D721Med (cell line): ENCODE measurements around the gene LZTR1.
"Not testable (repeated sequence)": the region's sequence is repeated elsewhere in the genome, so short reads cannot be mapped to it uniquely, and the experiment has no call there.

Source experiments
- DNase-seq: peaks from one replicate; pipeline ENCODE4 v3.0.0; 2011; ENCODE audit warnings: low spot score; ENCODE audit not compliant: insufficient read length
- FAIRE-seq: peaks from 2 replicates; lab custom pipeline; 2011; peaks lifted over from hg19 to GRCh38; lab: Jason Lieb, UNC
- TF ChIP-seq, protein P1 (sequence below): IDR thresholded peaks from 2 replicates; pipeline ENCODE4 v1.5.1; 2012; ENCODE audit warnings: mild to moderate bottlenecking, control low read depth; ENCODE audit not compliant: insufficient read depth; ENCODE audit errors: missing control alignments

The LZTR1 gene

DNA sequence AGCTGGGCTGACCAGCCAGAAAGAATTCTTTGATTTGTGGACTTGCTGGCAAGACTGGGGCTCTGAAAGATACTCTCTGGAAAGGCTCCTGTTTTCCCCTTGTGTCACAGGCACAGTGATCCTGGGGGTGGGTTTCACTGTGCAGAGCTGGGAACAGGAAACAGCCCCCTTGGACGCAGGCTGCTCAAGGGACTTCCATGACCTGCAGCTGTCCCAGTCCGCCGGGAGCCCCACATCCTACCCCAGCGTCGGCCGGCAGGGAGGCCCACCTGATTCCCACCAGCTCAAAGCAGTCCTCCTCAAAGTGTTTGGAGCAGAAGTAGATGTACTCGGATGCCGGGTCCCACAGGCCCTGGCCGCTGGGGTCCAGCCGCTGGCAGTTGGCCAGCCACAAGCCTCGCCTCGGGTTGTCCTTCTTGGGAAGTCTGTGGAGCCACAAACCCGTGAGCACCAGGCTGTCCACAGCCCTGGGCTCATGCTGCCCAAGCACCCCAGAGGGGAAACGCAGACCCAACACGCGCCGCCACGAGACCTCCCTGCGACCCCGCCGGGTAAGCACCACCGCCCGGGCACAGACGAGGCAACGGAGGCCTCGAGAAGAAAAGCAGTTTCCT, 19.0 kb downstream of the LZTR1 start:
- FAIRE-seq (no peak), DNase-seq (no peak)
- TF ChIP-seq, protein P1, sequence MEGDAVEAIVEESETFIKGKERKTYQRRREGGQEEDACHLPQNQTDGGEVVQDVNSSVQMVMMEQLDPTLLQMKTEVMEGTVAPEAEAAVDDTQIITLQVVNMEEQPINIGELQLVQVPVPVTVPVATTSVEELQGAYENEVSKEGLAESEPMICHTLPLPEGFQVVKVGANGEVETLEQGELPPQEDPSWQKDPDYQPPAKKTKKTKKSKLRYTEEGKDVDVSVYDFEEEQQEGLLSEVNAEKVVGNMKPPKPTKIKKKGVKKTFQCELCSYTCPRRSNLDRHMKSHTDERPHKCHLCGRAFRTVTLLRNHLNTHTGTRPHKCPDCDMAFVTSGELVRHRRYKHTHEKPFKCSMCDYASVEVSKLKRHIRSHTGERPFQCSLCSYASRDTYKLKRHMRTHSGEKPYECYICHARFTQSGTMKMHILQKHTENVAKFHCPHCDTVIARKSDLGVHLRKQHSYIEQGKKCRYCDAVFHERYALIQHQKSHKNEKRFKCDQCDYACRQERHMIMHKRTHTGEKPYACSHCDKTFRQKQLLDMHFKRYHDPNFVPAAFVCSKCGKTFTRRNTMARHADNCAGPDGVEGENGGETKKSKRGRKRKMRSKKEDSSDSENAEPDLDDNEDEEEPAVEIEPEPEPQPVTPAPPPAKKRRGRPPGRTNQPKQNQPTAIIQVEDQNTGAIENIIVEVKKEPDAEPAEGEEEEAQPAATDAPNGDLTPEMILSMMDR = no peak

DNA sequence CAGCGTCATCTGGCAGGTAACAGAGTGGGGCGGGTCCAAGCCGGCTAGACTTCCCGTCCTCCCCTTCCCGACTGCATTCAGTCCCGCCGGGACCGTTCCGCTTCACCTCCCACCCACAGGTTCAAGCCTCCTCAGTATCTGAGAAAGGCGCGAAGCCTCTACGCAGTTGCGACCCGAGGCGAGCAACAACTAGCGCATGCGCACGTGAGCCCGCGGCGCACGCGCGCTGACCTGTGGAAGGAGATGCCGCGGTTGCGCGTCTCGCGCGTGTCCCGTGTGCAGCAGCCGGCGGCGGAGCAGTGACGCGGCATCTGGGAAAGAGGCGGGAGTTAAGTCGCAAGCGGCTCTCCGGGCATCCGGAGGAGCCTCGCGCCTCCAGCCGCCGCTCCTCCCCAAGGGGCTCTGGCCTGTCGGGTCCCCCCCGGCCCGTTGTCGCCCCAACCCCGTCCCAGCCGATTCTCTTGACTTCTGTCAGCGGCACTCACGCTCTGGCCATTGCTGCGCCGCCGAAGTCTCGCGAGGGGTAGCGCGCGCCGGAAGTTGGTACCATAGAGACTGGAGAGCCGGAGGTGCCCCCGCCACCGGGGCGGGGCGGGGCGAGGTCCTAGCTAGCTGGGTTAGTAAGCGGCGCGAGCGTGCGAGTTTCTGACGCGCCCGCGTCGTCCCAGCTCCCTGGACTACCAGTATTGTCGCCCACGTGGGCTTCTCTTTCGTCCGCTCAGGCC, 19.7 kb downstream of the LZTR1 start, which contains the start of gene THAP7:
Gene THAP7, minus strand, starts transcription at position 518 of the 725 bp plus-strand sequence. Its CDS starts 207 bp downstream, at position 311.
- TF ChIP-seq, protein P1 = no peak
- no peak for FAIRE-seq
- DNase-seq = peak; percentile 76

DNA sequence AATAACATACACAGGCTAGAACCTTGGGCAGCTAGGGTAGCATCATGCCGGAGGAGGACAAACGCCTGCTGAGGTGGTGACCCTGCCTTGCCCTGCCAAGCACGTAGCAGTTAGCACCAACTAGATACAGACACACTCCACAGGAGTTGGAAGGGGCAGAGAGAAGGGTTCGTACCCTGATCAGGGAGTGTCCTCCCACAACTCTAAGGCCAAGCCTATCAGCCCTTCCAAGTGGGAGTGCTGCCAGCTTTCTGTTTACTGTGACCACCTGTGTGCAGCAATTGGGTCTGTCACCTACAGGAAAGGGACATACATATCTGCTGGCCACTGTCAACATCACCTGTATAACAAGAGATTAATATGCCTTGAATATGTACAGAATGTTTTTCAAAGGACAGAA, 21.7 kb downstream of the LZTR1 start:
- no peak for FAIRE-seq

DNA sequence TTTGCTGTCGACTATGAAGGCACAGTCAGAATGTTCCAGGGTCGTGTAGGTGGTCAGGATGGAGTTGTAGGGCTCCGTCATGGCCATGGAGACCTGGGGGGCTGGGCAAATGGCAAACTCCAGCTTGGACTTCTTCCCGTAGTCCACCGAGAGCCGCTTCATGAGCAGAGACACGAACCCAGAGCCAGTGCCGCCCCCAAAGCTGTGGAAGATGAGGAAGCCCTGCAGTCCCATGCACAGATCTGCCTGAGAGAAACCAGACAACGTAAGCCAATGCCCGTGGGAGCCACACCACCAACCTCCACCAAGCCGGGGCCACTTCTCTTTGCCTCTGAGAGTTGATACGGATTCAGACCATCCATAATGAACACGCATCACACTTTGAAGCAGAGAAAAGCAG, 27.1 kb downstream of the LZTR1 start:
- FAIRE-seq, DNase-seq: not testable (repeated sequence)

More for the DNA sequence above, 21.7 kb downstream of the LZTR1 start:
- no peak for DNase-seq
- TF ChIP-seq, protein P1 = no peak

DNA sequence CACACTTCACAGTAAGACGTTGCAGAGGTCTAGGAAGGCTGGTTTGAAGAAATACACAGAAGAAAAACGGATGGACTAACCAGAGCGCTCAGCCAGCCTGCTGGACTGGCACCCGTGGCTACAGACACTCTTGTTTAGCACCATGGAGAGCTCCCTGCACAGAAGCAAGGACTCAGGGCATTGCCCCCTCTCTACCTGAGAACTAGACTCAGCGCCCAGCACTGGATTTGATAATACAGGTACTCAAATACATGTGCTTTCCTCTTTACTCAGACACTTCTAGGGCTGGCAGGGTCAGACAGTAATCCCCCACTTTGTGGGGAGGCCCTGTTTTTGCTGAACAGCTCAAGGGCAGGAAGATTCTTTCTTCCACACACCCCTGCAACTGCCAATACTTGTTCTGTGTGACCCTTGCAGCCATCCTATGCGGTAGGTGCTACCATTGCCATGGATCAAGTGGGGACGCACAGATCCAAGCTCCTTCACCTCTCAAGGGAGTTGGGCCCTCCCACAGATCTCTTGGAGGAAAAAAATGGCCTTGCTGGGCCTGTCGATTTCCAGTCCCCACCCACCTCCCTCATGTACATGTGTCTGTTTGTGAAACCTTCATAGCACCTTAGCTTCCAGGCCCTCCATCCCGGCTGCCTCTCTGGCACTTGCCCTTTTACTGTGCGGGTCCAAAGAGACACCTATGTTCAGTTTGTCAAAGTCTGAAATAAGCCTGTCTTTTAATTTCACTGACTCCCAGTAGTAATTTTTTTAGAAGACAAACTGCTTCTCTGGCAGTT, 27.7 kb downstream of the LZTR1 start:
- TF ChIP-seq, protein P1 = no peak
- DNase-seq (no peak), FAIRE-seq (no peak)

DNA sequence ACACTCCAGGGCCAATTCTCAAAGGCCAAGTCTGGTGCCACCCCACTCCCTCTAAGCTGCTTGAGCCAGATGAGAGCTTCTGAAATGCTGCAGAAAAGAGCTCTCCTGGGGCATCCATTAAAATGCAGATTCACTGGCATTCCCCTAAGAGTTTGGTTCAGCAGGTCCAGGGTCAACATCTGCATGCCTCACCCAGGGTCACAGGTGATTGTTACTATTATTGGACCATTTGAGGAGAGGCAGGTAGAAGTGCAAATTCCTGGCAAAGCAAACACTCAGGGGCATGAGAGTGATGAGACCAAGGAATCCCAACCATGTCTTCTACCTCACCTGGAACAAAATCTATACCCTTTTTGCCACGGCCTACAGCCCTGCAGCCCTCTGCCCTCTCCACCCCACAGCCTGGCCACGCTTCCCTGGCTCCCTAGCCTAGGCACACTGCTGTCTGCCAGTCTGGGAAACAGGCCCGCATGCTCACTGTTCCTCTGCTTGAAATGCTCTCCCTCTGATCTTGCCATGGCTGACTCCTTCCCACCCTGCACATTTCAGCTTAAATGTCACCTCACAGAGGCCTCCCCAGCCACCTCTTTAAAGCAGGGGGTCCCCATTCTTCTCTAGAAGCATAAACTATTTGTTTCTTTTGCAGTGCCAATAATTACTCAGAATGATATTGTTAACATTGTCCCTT, 28.5 kb downstream of the LZTR1 start:
- TF ChIP-seq, protein P1 = no peak
- FAIRE-seq = no peak
- DNase-seq = no peak
